Epithelial cell of esophagus (primary cell): ENCODE data around the gene PDE3A.
"Not testable (repeated sequence)": the region's sequence is repeated elsewhere in the genome, so short reads cannot be mapped to it uniquely, and the experiment has no call there.

ENCODE experiments used
- DNase-seq: peaks from one replicate; pipeline ENCODE4 v3.0.0; 2010; ENCODE audit warnings: low read depth
- H3K4me3 ChIP-seq: 2 replicates; pipeline ENCODE4 v1.5.1; 2011; ENCODE audit warnings: mild to moderate bottlenecking, low read length, control low read depth
- TF ChIP-seq, protein P1 (sequence below): IDR thresholded peaks from 2 replicates; pipeline ENCODE4 v1.5.1; 2011; ENCODE audit warnings: low read depth, mild to moderate bottlenecking, low read length, control low read depth, inconsistent platforms; ENCODE audit not compliant: insufficient read depth; ENCODE audit errors: missing control alignments

PDE3A gene

DNA sequence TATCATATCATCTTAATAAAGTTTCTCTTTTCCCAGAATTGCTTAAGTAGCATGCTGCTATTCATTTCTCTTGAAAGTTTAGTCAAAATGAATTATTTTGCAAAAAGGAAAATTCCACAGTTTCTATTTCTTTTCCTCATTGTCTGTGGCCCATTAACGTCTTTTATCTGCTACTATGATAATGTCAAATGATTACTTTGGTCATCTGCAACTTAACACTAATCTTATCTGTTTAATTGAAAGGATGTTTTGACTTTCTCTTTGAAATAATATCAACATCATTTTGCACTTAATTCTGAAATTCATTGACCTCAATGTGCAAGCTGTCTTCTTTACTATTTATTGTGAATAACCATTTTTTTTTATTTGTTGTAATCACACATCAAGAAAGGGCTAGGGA, 180.3 kb downstream of the PDE3A start:
- no peak overlapping the region for H3K4me3 ChIP-seq
- DNase-seq: no peak
- TF ChIP-seq, protein P1, sequence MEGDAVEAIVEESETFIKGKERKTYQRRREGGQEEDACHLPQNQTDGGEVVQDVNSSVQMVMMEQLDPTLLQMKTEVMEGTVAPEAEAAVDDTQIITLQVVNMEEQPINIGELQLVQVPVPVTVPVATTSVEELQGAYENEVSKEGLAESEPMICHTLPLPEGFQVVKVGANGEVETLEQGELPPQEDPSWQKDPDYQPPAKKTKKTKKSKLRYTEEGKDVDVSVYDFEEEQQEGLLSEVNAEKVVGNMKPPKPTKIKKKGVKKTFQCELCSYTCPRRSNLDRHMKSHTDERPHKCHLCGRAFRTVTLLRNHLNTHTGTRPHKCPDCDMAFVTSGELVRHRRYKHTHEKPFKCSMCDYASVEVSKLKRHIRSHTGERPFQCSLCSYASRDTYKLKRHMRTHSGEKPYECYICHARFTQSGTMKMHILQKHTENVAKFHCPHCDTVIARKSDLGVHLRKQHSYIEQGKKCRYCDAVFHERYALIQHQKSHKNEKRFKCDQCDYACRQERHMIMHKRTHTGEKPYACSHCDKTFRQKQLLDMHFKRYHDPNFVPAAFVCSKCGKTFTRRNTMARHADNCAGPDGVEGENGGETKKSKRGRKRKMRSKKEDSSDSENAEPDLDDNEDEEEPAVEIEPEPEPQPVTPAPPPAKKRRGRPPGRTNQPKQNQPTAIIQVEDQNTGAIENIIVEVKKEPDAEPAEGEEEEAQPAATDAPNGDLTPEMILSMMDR: no peak

DNA sequence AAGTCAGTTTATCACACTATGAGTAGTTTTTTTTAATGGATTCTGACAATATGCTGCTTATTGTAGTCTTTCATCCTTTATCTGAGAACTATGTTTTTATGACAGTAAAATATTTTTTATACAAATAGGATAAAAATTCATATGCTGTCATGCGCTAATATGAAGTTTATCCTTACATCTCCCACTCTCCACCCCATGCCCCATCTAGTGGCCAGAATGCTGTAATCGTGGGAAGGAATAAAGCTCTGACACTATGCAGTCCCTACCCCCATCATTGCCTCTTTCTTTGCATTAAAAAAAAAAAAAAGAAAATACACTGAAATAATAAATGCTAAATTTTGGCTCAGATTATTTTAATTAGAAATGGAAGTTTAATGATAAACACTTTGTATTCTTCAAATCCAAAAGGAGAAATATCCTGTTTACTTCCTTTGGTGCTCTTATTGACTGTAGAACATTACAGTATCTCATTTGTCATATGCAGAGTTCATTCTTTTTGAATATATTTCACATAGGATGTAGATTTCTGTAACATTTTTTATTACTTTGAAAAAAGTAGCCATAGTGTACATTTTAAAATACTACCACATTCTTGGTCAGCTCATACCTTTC, 180.9 kb downstream of the PDE3A start:
- no peak overlapping the region for H3K4me3 ChIP-seq
- TF ChIP-seq, protein P1: peak; percentile 72
- DNase-seq: peak; percentile 40

DNA sequence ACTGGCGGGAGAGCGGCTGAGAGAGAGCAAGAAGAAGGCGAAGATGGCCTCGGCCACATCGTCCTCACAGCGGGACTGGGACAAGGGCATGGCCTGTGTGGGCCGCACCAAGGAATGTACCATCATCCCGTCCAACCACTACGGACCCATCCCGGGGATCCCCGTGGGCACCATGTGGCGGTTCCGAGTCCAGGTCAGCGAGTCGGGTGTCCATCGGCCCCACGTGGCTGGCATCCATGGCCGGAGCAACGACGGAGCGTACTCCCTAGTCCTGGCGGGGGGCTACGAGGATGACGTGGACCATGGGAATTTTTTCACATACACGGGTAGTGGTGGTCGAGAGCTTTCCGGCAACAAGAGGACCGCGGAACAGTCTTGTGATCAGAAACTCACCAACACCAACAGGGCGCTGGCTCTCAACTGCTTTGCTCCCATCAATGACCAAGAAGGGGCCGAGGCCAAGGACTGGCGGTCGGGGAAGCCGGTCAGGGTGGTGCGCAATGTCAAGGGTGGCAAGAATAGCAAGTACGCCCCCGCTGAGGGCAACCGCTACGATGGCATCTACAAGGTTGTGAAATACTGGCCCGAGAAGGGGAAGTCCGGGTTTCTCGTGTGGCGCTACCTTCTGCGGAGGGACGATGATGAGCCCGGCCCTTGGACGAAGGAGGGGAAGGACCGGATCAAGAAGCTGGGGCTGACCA, 183.6 kb downstream of the PDE3A start:
- H3K4me3 ChIP-seq, DNase-seq: not testable (repeated sequence)

DNA sequence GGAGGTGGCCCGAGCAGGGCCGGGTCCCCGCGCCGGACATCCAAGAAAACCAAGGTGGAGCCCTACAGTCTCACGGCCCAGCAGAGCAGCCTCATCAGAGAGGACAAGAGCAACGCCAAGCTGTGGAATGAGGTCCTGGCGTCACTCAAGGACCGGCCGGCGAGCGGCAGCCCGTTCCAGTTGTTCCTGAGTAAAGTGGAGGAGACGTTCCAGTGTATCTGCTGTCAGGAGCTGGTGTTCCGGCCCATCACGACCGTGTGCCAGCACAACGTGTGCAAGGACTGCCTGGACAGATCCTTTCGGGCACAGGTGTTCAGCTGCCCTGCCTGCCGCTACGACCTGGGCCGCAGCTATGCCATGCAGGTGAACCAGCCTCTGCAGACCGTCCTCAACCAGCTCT, 184.2 kb downstream of the PDE3A start:
- H3K4me3 ChIP-seq, DNase-seq: not testable (repeated sequence)

DNA sequence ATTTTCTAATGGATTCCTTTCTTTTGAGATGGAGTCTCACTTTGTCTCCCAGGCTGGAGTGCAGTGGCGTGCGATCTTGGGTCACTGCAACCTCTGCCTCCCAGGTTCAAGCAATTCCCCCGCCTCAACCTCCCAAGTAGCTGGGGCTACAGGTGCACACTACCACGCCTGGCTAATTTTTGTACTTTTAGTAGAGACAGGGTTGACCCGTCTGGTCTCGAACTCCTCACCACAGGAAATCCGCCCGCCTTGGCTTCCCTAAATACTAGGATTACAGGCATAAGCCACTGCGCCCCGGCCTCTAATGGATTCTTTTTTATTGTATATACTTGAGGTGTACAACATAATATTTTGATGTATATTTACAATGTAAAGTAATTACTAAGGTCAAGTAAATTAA, 186.7 kb downstream of the PDE3A start:
- no peak overlapping the region for H3K4me3 ChIP-seq
- no peak for DNase-seq
- TF ChIP-seq, protein P1: no peak

DNA sequence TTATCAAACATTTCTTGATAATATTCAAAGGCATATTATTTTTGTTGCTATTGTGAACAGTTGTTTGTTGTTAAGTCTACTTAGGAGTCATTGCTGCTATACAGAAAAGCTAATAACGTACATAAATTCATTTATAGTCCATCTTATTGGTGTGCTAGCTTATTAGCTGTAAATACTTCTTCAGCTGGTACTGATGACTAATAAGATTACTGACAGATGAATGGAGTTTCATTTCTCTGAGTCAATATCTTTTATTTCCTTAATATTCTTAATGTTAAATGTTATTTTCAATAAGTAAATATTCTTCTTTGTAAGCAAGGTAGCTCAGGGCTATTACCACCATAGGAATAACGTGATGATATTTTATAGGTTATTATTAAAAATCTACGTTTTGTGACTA, 187.4 kb downstream of the PDE3A start:
- no peak overlapping the region for H3K4me3 ChIP-seq
- TF ChIP-seq, protein P1: no peak
- peak; percentile 21 for DNase-seq

DNA sequence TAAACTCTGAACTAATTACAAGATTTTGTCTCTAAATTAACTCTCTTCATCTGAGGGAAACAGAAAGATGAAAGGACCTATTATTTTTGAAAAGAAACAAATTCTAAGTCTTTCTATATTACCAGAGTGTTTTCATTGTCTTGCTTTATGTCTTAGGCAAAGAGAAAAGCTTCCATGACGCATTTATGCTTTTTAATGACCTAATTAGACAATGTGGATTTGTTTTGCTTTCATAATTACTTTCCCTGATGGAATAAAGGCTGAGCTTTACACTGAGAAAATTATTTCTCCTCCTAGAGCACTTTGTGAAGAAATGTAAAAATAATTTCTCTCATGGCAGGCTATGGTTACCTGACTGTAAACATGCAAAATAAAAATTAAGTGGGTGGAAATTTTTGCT, 188.8 kb downstream of the PDE3A start:
- no peak for DNase-seq
- TF ChIP-seq, protein P1: no peak
- no peak overlapping the region for H3K4me3 ChIP-seq

DNA sequence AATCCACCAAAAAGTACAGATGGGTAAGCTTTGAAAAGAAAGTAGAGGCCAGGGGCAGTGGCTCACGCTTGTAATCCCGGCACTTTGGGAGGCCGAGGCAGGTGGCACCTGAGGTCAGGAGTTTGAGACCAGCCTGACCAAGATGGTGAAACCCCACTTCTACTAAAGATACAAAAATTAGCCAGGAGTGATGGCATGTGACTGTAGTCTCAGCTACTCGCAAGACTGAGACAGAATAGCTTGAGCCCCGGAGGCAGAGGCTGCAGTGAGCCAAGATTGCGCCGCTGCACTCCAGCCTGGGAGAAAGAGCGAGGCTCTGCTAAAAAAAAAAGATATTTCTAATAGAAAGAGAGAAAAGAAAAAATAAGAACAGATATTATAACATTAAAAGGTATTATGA, 192.6 kb downstream of the PDE3A start:
- TF ChIP-seq, protein P1: no peak
- H3K4me3 ChIP-seq: no peak overlapping the region
- DNase-seq: no peak
